NOMO-1 treated with DMSO at 0.1 percent for 48 hours (cell line): ENCODE data around the gene GTF3C2.
A peak's percentile ranks its signal among the peaks of the same experiment; 100 is the strongest.
"Not testable (repeated sequence)": the region's sequence is repeated elsewhere in the genome, so short reads cannot be mapped to it uniquely, and the experiment has no call there.

Experiments used
- DNase-seq: peaks from one replicate; lab custom pipeline; 2025; ENCODE audit not compliant: unreplicated experiment; lab: John Stamatoyannopoulos, UW

GTF3C2 gene

GRCh38 chr2:27303093-27304025, 53.2 kb downstream of the GTF3C2 start:
- DNase-seq = peak; percentile 75

DNA sequence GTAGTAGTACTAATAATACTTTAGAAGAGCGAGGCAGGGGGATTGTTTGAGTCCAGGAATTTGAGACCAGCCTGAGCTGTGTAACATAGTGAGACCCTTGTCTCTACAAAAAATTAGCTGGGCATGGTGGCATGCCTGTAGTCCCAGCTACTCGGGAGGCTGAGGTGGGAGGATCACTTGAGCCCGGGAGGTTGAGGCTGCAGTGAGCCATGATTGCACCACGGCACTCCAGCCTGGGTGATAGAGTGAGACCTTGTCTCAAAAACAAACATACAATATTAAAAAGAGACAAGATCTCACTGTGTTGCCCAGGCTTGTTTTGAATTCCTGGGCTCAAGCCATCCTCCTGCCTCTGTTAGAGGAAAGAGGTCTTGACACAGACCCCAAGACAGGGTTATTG, 56.0 kb downstream of the GTF3C2 start:
- DNase-seq = not testable (repeated sequence)

DNA sequence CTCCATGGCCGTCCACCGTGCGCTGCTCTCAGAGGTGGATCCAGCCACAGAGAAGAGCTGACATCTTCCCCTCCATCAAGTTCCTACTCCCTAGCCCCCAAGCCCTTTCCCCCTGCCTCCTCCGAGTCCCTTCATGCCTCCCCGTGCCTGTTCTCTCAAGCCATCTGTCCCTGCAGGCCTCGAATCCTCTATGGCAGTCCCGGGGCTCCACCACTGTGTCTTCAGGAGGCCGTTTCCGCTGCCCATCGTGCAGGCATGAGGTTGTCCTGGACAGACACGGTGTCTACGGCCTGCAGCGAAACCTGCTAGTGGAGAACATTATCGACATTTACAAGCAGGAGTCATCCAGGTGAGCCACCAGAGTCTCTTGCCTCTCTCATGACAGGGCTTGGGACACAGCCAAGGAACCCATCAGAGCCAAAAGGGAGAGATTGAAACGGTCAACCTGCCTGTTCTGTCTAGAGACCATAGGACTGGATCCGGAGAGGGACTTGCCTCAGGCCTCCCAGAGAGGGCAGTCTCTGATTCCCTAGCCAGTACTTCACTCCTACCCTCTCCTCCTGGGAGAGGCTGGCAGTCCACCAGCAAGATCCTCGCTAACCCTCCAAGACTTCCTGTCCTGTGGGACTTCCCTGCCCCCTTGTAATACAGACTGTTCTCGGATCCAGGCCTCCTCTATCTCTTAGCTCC, 58.0 kb downstream of the GTF3C2 start:
- no peak for DNase-seq

DNA sequence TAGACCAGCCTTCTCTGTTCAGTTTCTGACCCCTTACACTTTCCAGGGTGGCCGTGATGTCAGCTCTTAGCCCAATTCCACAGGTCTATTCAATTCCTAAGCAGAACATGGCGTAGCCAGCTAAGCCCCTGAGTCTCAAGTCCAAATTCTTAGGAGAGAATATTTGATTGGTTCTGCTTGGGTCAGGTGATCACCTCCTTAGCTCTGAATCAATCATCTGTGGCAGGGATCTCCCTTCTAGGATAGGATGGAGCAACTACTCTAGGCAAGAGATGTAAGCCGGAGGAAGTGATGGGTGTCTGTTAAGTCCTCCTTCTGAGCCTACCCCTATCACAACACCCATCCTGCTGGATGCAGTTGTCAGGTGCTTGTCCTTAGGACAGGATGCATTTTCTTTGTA, 59.4 kb downstream of the GTF3C2 start:
- DNase-seq = no peak

- peak; percentile 31 for DNase-seq
Measured at GRCh38 chr2:27296481-27296880, 60.1 kb downstream of the GTF3C2 start.

DNA sequence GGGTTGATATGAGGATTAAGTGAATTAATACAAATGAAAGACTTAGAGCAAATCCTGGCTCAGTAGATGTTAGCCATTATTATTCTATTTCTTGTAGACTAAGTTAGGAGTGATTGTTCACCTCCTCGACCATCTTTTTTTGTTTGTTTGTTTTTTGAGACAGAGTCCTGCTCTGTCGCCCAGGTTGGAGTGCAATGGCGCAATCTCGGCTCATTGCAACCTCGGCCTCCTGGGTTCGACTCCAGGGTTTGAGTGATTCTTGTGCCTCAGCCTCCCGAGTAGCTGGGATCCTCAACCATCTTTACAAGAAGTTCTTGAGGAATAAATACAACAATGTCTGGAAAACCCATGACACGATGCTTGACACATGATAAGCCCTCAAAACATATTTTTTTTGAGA, 61.6 kb downstream of the GTF3C2 start:
- DNase-seq = no peak

- no peak for DNase-seq
Measured at GRCh38 chr2:27291865-27292264, 64.7 kb downstream of the GTF3C2 start.

- peak; percentile 13 for DNase-seq
Measured at GRCh38 chr2:27290549-27290948, 66.0 kb downstream of the GTF3C2 start.

DNA sequence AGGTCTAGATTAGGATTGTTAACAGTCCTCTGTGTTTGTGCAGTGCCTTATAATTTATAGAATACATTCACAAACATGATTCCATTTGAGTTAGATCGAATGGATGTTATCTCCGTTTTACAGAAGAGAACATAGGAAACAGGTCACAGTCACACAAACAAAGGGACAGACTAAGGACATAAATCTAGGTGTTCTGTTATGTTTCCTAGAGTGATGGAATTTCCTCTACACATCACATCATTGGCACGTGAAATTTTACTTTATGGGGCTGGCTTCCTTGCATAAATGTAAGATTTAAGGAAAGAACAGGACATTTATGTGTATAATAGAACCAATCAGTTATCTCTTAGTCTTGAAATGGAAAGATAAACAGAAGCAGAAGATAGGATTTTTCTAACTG, 68.0 kb downstream of the GTF3C2 start:
- no peak for DNase-seq

DNA sequence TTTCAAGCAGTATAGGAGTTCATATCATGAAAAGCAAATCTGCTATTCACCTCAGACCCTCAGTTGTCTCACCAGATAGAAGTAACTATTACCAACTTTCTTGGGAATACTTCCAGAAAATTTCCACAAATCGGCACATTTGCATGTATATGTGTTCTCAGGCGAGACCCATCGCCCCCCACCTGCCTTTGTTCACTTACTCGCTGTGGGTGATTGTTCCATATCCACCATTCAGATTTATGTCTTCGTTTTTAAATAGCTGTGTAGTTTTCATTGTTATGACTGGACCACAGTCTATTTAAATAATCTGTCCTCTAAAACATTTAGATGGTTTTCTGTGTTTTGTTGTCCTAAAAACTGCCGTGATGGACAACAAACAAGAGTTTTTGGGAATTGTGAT, 71.1 kb downstream of the GTF3C2 start:
- no peak for DNase-seq

GRCh38 chr2:27284996-27285395, 71.6 kb downstream of the GTF3C2 start:
- DNase-seq = no peak

DNA sequence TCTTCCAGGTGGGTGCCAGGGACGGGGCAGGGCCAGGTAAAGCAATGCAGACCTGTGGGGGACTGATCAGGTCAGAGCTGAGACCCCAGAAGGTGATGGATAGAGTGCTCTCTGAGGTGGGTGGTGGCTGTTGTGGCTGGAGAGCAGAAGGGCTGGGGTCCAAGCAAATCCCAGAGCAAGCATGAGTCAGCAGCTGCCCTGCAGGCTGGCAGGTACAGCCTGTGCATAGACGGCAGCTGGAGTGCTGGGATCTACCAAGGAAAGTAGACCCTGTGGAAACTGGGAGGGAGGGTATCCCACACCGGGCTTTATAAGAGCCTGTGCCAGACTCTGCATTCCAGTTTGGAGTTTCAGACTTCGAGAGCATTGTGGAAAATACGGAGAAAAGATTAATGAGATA, 73.7 kb downstream of the GTF3C2 start:
- no peak for DNase-seq

GRCh38 chr2:27281855-27282559, 74.6 kb downstream of the GTF3C2 start, which contains the start of gene TRIM54:
Gene TRIM54, plus strand, starts transcription at chr2:27282429. Its CDS starts 303 bp downstream, at chr2:27282732.
- DNase-seq = no peak

DNA sequence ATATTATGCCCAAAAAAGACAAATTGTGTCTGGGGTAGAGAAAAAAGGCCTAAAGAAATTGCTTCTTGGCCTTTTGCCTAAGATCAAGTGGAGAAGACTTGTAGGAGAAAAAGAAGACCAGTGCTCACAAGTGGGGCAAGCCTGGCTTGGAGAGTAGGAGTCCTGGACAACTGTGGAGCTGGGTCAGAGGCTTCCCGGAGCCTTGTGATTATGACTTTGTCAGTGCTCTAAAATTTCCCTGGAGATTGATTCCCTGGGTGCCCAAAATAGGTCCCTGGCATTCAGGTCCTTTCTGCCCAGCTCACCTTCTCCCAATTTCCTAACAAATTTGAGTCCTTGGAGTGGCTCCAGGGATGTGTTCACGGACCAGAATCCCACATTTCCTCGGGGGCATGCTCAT, 75.1 kb downstream of the GTF3C2 start:
- DNase-seq = no peak

GRCh38 chr2:27280826-27281225, 75.7 kb downstream of the GTF3C2 start:
- DNase-seq = no peak

GRCh38 chr2:27278010-27278409, 78.6 kb downstream of the GTF3C2 start:
- DNase-seq = no peak
